A673 (cell line): ENCODE results near the gene ACOT7. TPM values are rescaled to one million over a fixed set of nuclear protein-coding genes. Genes with fewer than 3 reads are reported as not detected.

Experiments used
- BruUV-seq: library from RNA; stranded (reverse); fragments of 400-500 nt; replicated peaks from 2 replicates; lab custom pipeline; 2021; lab: Mats Ljungman, UMichigan
- CTCF ChIA-PET: fragments of 300-600 bp; sonication (Branson Sonifier 250); formaldehyde crosslinking; loops from one replicate; lab custom pipeline; 2022; ENCODE audit warnings: antibody characterized with exemption; lab: Charles Lee
- POLR2A ChIA-PET: fragments of 300-600 bp; sonication (Branson Sonifier 250); formaldehyde crosslinking; loops from one replicate; lab custom pipeline; 2022; ENCODE audit warnings: antibody characterized with exemption; ENCODE audit not compliant: low non-redundant PET; lab: Charles Lee
- DNase-seq: peaks from one replicate; pipeline ENCODE4 v3.0.0-alpha.2; 2015; ENCODE audit warnings: low spot score
- H3K27ac ChIP-seq: fragments of 200-600 bp; sonication (generic); 2 replicates; pipeline ENCODE4 v1.5.1; 2016; ENCODE audit warnings: mixed run types, low read depth, mild to moderate bottlenecking, mixed read lengths, antibody characterized with exemption, low read length; ENCODE audit not compliant: poor library complexity, severe bottlenecking
- H3K27me3 ChIP-seq: fragments of 200-600 bp; sonication (generic); replicated peaks from 2 replicates; pipeline ENCODE4 v1.6.1; 2017; ENCODE audit warnings: mixed run types, low read depth, mild to moderate bottlenecking, mixed read lengths, antibody characterized with exemption, low read length; ENCODE audit not compliant: insufficient read depth, poor library complexity
- H3K36me3 ChIP-seq: fragments of 200-600 bp; sonication (generic); 2 replicates; pipeline ENCODE4 v1.6.1; 2016; ENCODE audit warnings: mixed run types, mild to moderate bottlenecking, mixed read lengths, antibody characterized with exemption, low read length; ENCODE audit not compliant: insufficient read depth, poor library complexity, severe bottlenecking
- H3K4me1 ChIP-seq: fragments of 200-600 bp; sonication (generic); 2 replicates; pipeline ENCODE4 v1.6.1; 2017; ENCODE audit warnings: mixed run types, mild to moderate bottlenecking, mixed read lengths, antibody characterized with exemption, low read length; ENCODE audit not compliant: insufficient read depth, poor library complexity, severe bottlenecking
- H3K4me3 ChIP-seq: fragments of 200-600 bp; sonication (generic); 2 replicates; pipeline ENCODE4 v1.5.1; 2016; ENCODE audit warnings: low read depth, mixed run types, mild to moderate bottlenecking, mixed read lengths, low read length; ENCODE audit not compliant: poor library complexity, severe bottlenecking
- H3K9me3 ChIP-seq: fragments of 200-600 bp; sonication (generic); 2 replicates; pipeline ENCODE4 v1.6.1; 2016; ENCODE audit warnings: mixed run types, low read depth, mild to moderate bottlenecking, mixed read lengths, antibody characterized with exemption, low read length; ENCODE audit not compliant: poor library complexity, severe bottlenecking
- CTCF ChIP-seq: fragments of 300-800, 200-600 bp; sonication (generic); conservative IDR thresholded peaks from 2 replicates; pipeline ENCODE4 v1.5.1; 2017; ENCODE audit warnings: low read depth, mild to moderate bottlenecking, antibody characterized with exemption, low read length, moderate library complexity, mixed read lengths
- EZH2 ChIP-seq: fragments of 200-600 bp; sonication (generic); IDR thresholded peaks from 2 replicates; pipeline ENCODE4 v1.6.1; 2017; ENCODE audit warnings: borderline replicate concordance, low read depth, mild to moderate bottlenecking, mixed read lengths, antibody characterized with exemption, low read length; ENCODE audit not compliant: poor library complexity, severe bottlenecking
- intact Hi-C: fragments of 100-400 bp; cut with micrococcal nuclease; formaldehyde crosslinking; loops from one replicate; pipeline ENCODE4 v1.10.0; 2022; ENCODE audit not compliant: unreplicated experiment
- total RNA-seq: library from RNA; stranded (reverse); gene quantifications from 2 replicates; pipeline ENCODE4 v1.2.3, GENCODE V29; 2021

Gene ACOT7
- total RNA-seq, 1 experiment from 2014 or later: 132 TPM

- DNase-seq: no peak
- Histone ChIP-seq H3K36me3 (no peaks in the 10 kb centered on the region), H3K9me3 (no peaks in the 10 kb centered on the region), H3K27me3 (peaks cover 86% of the 10 kb centered on the region), H3K27ac (no peak overlapping the region), H3K4me3 (no peak overlapping the region), H3K4me1 (peaks cover 12% of the 10 kb centered on the region)
- ChIA-PET POLR2A (no interaction called here), CTCF (no interaction called here)
- BruUV-seq: no TSS peak
- intact Hi-C loops: no loop called here
- TF ChIP-seq EZH2 (no peak), CTCF (no peak)
Observed at GRCh38 chr1:6416906-6417305, 23.3 kb upstream of the ACOT7 start.

- intact Hi-C loops: no loop called here
- no peaks in the 10 kb centered on the region for H3K36me3 ChIP-seq
- no peak for TF ChIP-seq EZH2
- TF ChIP-seq CTCF: no peak
- no peak overlapping the region for H3K27ac ChIP-seq
- ChIA-PET POLR2A (no interaction called here), CTCF (interaction anchor here (0.6 kb wide), 1 partner anchor 107 kb away, joined by 3 read pairs; no protein-coding TSS in a partner anchor)
- no peaks in the 10 kb centered on the region for H3K9me3 ChIP-seq
- DNase-seq: no peak
- H3K4me3 ChIP-seq: no peak overlapping the region
- H3K27me3 ChIP-seq: peaks cover 80% of the 10 kb centered on the region
- peaks cover 12% of the 10 kb centered on the region for H3K4me1 ChIP-seq
- BruUV-seq: no TSS peak
Observed at GRCh38 chr1:6416295-6416656, 22.7 kb upstream of the ACOT7 start.

GRCh38 chr1:6414881-6415626 lies 21.5 kb upstream of the ACOT7 start:
- Histone ChIP-seq H3K4me1 (peaks cover 9% of the 10 kb centered on the region), H3K36me3 (no peaks in the 10 kb centered on the region), H3K9me3 (no peaks in the 10 kb centered on the region), H3K27ac (no peak overlapping the region), H3K4me3 (no peak overlapping the region), H3K27me3 (peaks cover 68% of the 10 kb centered on the region)
- CTCF ChIA-PET: interaction anchor here (0.7 to 1.5 kb wide), 3 partner anchors 8 to 67 kb away, joined by 3 to 9 read pairs (median 3); no protein-coding TSS in a partner anchor
- POLR2A ChIA-PET: no interaction called here
- TF ChIP-seq EZH2 (no peak), CTCF (no peak)
- no TSS peak for BruUV-seq
- intact Hi-C loops: no loop called here
- DNase-seq: no peak
